Immature natural killer cell (primary cell): Measurements from ENCODE around the gene NEDD4. TPM values are rescaled to one million over a fixed set of nuclear protein-coding genes. Genes with fewer than 3 reads are reported as not detected.
"Not testable (repeated sequence)": the region's sequence is repeated elsewhere in the genome, so short reads cannot be mapped to it uniquely, and the experiment has no call there.

Source experiments
- DNase-seq, 3 donors: peaks; one replicate each; pipeline ENCODE4 v3.0.0; 2022; ENCODE audit warnings: mixed read lengths in 1 of 3
- H3K27ac Mint-ChIP-seq, 6 donors: one replicate each; pipeline ENCODE4 v1.8.0; 2020; ENCODE audit warnings: mixed read lengths in 6 of 6, mild to moderate bottlenecking in 5 of 6, inconsistent platforms in 4 of 6, moderate library complexity in 3 of 6
- H3K27me3 Mint-ChIP-seq, 3 donors: one replicate each; pipeline ENCODE4 v1.8.0; 2020 to 2021; ENCODE audit warnings: low read depth in 3 of 3, mild to moderate bottlenecking in 3 of 3, mixed read lengths in 3 of 3, moderate library complexity in 3 of 3, inconsistent platforms in 1 of 3
- H3K36me3 Mint-ChIP-seq, 3 donors: one replicate each; pipeline ENCODE4 v1.8.0; 2020; ENCODE audit warnings: mixed read lengths in 3 of 3, inconsistent platforms in 2 of 3, mild to moderate bottlenecking in 2 of 3
- H3K4me1 Mint-ChIP-seq, 2 donors: one replicate each; pipeline ENCODE4 v1.8.0; 2020; ENCODE audit warnings: inconsistent platforms in 2 of 2, mild to moderate bottlenecking in 2 of 2, mixed read lengths in 2 of 2, moderate library complexity in 1 of 2
- H3K4me3 Mint-ChIP-seq, 5 donors: one replicate each; pipeline ENCODE4 v1.8.0; 2020; ENCODE audit warnings: mild to moderate bottlenecking in 5 of 5, mixed read lengths in 5 of 5, inconsistent platforms in 3 of 5, moderate library complexity in 3 of 5
- H3K9me3 Mint-ChIP-seq, 6 donors: one replicate each; pipeline ENCODE4 v1.8.0; 2020; ENCODE audit warnings: mild to moderate bottlenecking in 6 of 6, mixed read lengths in 6 of 6, inconsistent platforms in 4 of 6, moderate library complexity in 3 of 6
- polyA plus RNA-seq, 3 donors: library from polyadenylated mRNA; unstranded; fragments of 300-500 nt; fragmentation: Illumina TruSeq; gene quantifications; one replicate each; pipeline ENCODE4 v1.2.3, GENCODE V29; 2021

The NEDD4 gene
- polyA plus RNA-seq, 3 donors from 2014 or later, result 3.2 to 5.1 (median 3.8) TPM

DNA sequence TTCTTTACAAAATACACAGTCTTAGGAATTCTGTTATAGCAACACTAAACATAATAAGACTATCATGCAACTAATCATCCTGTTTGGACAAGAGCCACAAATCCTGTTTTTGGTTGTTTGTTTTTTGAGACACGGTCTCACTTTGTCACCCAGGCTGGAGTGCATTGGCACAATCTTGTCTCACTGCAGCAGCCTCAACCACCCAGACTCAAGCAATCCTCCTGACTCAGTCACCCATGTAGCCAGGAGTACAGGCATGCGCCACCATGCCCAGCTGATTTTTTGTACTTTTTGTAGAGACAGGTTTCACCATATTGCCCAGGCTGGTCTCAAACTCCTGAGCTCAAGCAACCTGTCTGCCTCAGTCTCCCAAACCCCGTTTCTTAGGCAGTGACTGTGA is 28.3 kb downstream of the NEDD4 start:
- DNase-seq, result no peak
- H3K27me3 Mint-ChIP-seq, result peaks cover 0 to 2% (median 0%) of the 10 kb centered on the region in 3 donors
- H3K4me3 Mint-ChIP-seq, result no peak overlapping the region
- H3K9me3 Mint-ChIP-seq, result peaks cover 0 to 5% (median 0%) of the 10 kb centered on the region in 6 donors
- H3K27ac Mint-ChIP-seq, result no peak overlapping the region
- H3K4me1 Mint-ChIP-seq, result peaks cover 0 to 3% of the 10 kb centered on the region in 2 donors
- peaks cover 0 to 6% (median 5%) of the 10 kb centered on the region in 3 donors for H3K36me3 Mint-ChIP-seq

GRCh38 chr15:55960946-55961345 is 32.5 kb downstream of the NEDD4 start:
- peaks cover 0 to 3% of the 10 kb centered on the region in 2 donors for H3K4me1 Mint-ChIP-seq
- H3K36me3 Mint-ChIP-seq, result peaks cover 0 to 5% (median 4%) of the 10 kb centered on the region in 3 donors
- H3K27me3 Mint-ChIP-seq, result peaks cover 0 to 2% (median under 1%) of the 10 kb centered on the region in 3 donors
- H3K4me3 Mint-ChIP-seq, result no peak overlapping the region
- H3K9me3 Mint-ChIP-seq, result peaks cover 0 to 2% (median 0%) of the 10 kb centered on the region in 6 donors
- DNase-seq, result no peak
- no peak overlapping the region for H3K27ac Mint-ChIP-seq

DNA sequence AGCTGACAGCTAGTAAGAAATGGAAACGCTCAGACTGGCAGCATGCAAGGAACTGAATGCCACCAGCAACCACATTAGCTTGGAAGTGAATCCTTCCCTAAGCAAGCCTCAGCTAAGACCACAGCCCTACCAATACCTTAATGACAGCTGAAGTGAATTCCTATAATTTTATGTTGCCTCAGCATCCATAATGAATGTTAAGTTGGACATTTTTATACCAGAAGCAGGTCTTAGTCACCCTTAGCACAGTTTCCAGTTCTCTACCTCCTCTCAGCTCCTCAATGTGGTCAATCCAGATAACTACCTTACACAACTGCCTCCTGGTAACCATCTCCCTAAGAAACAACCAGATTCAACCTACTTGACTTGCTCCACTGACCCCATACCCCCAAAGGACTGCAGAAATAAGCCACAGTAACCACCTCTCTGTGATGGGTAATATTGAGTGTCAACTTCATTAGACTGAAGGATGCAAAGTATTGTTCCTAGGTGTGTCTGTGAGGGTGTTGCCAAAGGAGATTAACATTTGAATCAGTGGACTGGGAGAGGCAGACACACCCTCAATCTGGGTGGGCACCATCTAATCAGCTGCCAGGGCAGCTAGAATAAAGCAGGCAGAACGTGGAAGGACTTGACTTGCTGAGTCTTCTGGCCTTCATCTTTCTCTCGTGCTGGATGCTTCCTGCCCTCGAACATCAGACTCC is 33.5 kb downstream of the NEDD4 start:
- Mint-ChIP-seq H3K9me3 (peaks cover 0 to 2% (median 0%) of the 10 kb centered on the region in 6 donors), H3K36me3 (peaks cover 0 to 2% (median 0%) of the 10 kb centered on the region in 3 donors), H3K27me3 (peaks cover 0 to 2% (median 0%) of the 10 kb centered on the region in 3 donors), H3K27ac (no peak overlapping the region), H3K4me3 (no peak overlapping the region), H3K4me1 (peaks cover 0 to 3% of the 10 kb centered on the region in 2 donors)
- DNase-seq, result no peak

- peaks cover 0 to 3% of the 10 kb centered on the region in 2 donors for H3K4me1 Mint-ChIP-seq
Observed at GRCh38 chr15:55958349-55958748, 35.1 kb downstream of the NEDD4 start.

GRCh38 chr15:55954862-55955605 is 38.4 kb downstream of the NEDD4 start:
- Mint-ChIP-seq H3K4me3 (no peak overlapping the region), H3K4me1 (no peaks in the 10 kb centered on the region), H3K9me3 (peaks cover 0 to 2% (median 0%) of the 10 kb centered on the region in 6 donors), H3K27ac (no peak overlapping the region), H3K27me3 (peaks cover 0 to 2% (median 0%) of the 10 kb centered on the region in 3 donors), H3K36me3 (peaks cover 0 to 9% (median 4%) of the 10 kb centered on the region in 3 donors)
- no peak for DNase-seq

More at GRCh38 chr15:55958349-55958748, 35.1 kb downstream of the NEDD4 start:
- no peak for DNase-seq
- Mint-ChIP-seq H3K27me3 (peaks cover 0 to 2% (median 0%) of the 10 kb centered on the region in 3 donors), H3K36me3 (no peaks in the 10 kb centered on the region), H3K27ac (no peak overlapping the region), H3K4me3 (no peak overlapping the region), H3K9me3 (peaks cover 0 to 2% (median 0%) of the 10 kb centered on the region in 6 donors)

- not testable (repeated sequence) for H3K4me3 Mint-ChIP-seq, H3K9me3 Mint-ChIP-seq, H3K27ac Mint-ChIP-seq, H3K27me3 Mint-ChIP-seq, DNase-seq, H3K4me1 Mint-ChIP-seq
- H3K36me3 Mint-ChIP-seq, result peaks cover 0 to 16% (median 9%) of the 10 kb centered on the region in 3 donors
Observed at GRCh38 chr15:55952501-55953274, 40.7 kb downstream of the NEDD4 start.

- H3K36me3 Mint-ChIP-seq, result peaks cover 0 to 29% (median 17%) of the 10 kb centered on the region in 3 donors
- not testable (repeated sequence) for DNase-seq, H3K27me3 Mint-ChIP-seq, H3K9me3 Mint-ChIP-seq, H3K27ac Mint-ChIP-seq, H3K4me3 Mint-ChIP-seq, H3K4me1 Mint-ChIP-seq
Observed at GRCh38 chr15:55944606-55945005, 48.8 kb downstream of the NEDD4 start.

- Mint-ChIP-seq H3K36me3 (peaks cover 3 to 33% (median 26%) of the 10 kb centered on the region in 3 donors), H3K27ac (no peak overlapping the region), H3K4me3 (no peak overlapping the region), H3K4me1 (peaks cover 0 to 2% of the 10 kb centered on the region in 2 donors), H3K27me3 (peaks cover 0 to 1% (median 0%) of the 10 kb centered on the region in 3 donors), H3K9me3 (peaks cover 0 to 6% (median under 1%) of the 10 kb centered on the region in 6 donors)
- DNase-seq, result no peak
Observed at GRCh38 chr15:55942332-55942731, 51.1 kb downstream of the NEDD4 start.

DNA sequence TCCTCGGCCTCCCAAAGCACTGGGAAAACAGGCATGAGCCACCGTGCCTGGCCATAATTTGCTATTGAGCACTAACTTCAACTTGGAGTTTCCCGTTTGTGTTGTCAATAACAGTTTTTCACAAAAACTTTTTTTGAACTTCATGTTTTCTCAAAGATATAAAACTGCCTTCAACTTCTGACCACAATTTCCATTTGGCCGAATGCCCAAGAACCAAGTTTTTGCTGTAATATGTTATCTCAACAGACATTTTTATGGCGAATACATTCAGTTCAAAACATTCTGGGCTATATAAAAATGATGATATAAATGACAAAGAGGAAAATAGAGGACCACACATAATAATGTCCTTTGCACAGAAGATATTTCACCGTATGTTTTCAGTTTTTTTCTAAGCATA is 56.4 kb downstream of the NEDD4 start:
- H3K27me3 Mint-ChIP-seq, result peaks cover 0 to 1% (median 0%) of the 10 kb centered on the region in 3 donors
- peaks cover 7 to 8% of the 10 kb centered on the region in 2 donors for H3K4me1 Mint-ChIP-seq
- H3K9me3 Mint-ChIP-seq, result peaks cover 0 to 4% (median under 1%) of the 10 kb centered on the region in 6 donors
- H3K36me3 Mint-ChIP-seq, result peaks cover 3 to 20% (median 9%) of the 10 kb centered on the region in 3 donors
- peak in 1 of 3 donors; percentile 1 for DNase-seq
- no peak overlapping the region for H3K4me3 Mint-ChIP-seq
- H3K27ac Mint-ChIP-seq, result no peak overlapping the region

- Mint-ChIP-seq H3K9me3 (peaks cover 0 to 8% (median 0%) of the 10 kb centered on the region in 6 donors), H3K36me3 (peaks cover 0 to 13% (median 3%) of the 10 kb centered on the region in 3 donors), H3K27me3 (peaks cover 0 to 4% (median 2%) of the 10 kb centered on the region in 3 donors), H3K27ac (no peak overlapping the region), H3K4me3 (no peak overlapping the region), H3K4me1 (no peaks in the 10 kb centered on the region)
- DNase-seq, result no peak
Observed at GRCh38 chr15:55928955-55929354, 64.5 kb downstream of the NEDD4 start.

DNA sequence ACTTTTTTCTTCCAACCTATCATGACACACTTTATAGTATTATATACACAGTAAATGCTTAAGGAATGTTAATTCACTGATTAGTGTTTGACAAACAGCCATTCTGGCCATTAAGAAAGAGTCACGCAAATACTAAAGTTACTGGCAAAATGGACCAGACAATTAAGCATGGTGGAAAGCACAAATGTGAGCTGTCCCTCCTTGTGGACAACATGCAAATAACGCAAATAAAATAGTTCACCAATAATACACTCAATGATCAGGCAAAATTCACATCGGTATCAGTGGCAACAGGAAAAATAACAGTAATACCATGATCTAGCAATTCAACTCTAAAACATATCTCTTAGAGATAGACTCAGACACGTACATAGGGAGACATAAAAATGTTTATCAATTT is 71.7 kb downstream of the NEDD4 start:
- H3K36me3 Mint-ChIP-seq, result peaks cover 0 to 3% (median 0%) of the 10 kb centered on the region in 3 donors
- DNase-seq, result no peak
- H3K27ac Mint-ChIP-seq, result no peak overlapping the region
- no peak overlapping the region for H3K4me3 Mint-ChIP-seq
- H3K27me3 Mint-ChIP-seq, result peaks cover 0 to 4% (median 2%) of the 10 kb centered on the region in 3 donors
- H3K4me1 Mint-ChIP-seq, result no peaks in the 10 kb centered on the region
- no peaks in the 10 kb centered on the region for H3K9me3 Mint-ChIP-seq

DNA sequence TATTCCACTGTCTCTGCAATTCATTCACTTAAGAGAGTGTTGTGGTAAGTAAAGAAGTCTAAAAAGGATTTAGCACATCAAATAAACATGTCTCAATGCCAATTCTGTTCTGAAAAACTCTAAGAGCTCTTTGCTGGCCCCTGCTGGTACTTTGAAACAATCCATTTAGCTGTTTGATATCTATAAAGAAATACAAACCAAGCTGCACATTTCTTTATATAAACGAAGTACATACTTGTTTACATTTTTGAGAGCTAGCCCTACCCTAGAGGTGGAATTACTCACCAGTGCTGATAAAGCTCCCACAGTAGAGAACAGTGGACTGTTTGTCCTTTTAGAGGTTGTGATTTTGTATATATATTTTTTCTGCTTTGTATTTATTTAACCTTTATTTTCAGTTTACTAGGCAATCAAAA is 75.5 kb downstream of the NEDD4 start:
- Mint-ChIP-seq H3K9me3 (no peaks in the 10 kb centered on the region), H3K27ac (no peak overlapping the region), H3K27me3 (no peaks in the 10 kb centered on the region), H3K4me3 (no peak overlapping the region), H3K36me3 (no peaks in the 10 kb centered on the region), H3K4me1 (no peaks in the 10 kb centered on the region)
- DNase-seq, result no peak

- Mint-ChIP-seq H3K27me3 (no peaks in the 10 kb centered on the region), H3K27ac (no peak overlapping the region), H3K9me3 (no peaks in the 10 kb centered on the region), H3K4me1 (no peaks in the 10 kb centered on the region), H3K4me3 (no peak overlapping the region), H3K36me3 (no peaks in the 10 kb centered on the region)
- DNase-seq, result no peak
Observed at GRCh38 chr15:55916666-55917409, 76.6 kb downstream of the NEDD4 start.
